SK-N-SH treated with all-trans-retinoic acid at 6 μM for 48 hours (cell line): ENCODE results near the gene ACCS.

Source experiments
- ATAC-seq: fragments of 200-7000 bp; cut with Tn5 transposase; 3 replicates; pipeline ENCODE4 v1.9.1; 2020; ENCODE audit warnings: mild to moderate bottlenecking, moderate library complexity
- ARNTL ChIP-seq: fragments of 450-650 bp; formaldehyde crosslinking; IDR thresholded peaks from 2 replicates; pipeline ENCODE4 v1.5.0; 2020; ENCODE audit warnings: low read depth, mild to moderate bottlenecking, moderate library complexity, borderline replicate concordance
- BACH2 ChIP-seq: fragments of 250-450 bp; sonication (Bioruptor Pico); IDR thresholded peaks from 2 replicates; pipeline ENCODE4 v1.9.0; 2021; ENCODE audit warnings: mild to moderate bottlenecking, borderline replicate concordance
- CREB5 ChIP-seq: fragments of 250-450 bp; sonication (Bioruptor Pico); IDR thresholded peaks from 2 replicates; pipeline ENCODE4 v1.5.1; 2020; ENCODE audit warnings: low read depth, mild to moderate bottlenecking, moderate library complexity
- CSDC2 ChIP-seq: fragments of 250-450 bp; sonication (Bioruptor Pico); IDR thresholded peaks from 2 replicates; pipeline ENCODE4 v1.5.0; 2020; ENCODE audit warnings: mild to moderate bottlenecking, moderate library complexity
- ESRRG ChIP-seq: fragments of 250-450 bp; sonication (Bioruptor Pico); IDR thresholded peaks from 2 replicates; pipeline ENCODE4 v1.6.1; 2021; ENCODE audit warnings: mild to moderate bottlenecking
- GLIS3 ChIP-seq: fragments of 250-450 bp; sonication (Bioruptor Pico); IDR thresholded peaks from 2 replicates; pipeline ENCODE4 v1.5.0; 2020; ENCODE audit warnings: mild to moderate bottlenecking, moderate library complexity
- ISL1 ChIP-seq: fragments of 250-450 bp; sonication (Bioruptor Pico); IDR thresholded peaks from 2 replicates; pipeline ENCODE4 v2.1.2; 2022; ENCODE audit warnings: mild to moderate bottlenecking, moderate library complexity
- OSR1 ChIP-seq: fragments of 250-450 bp; sonication (Bioruptor Pico); IDR thresholded peaks from 2 replicates; pipeline ENCODE4 v1.8.0; 2022; ENCODE audit warnings: moderate library complexity, mild to moderate bottlenecking, inconsistent platforms
- PATZ1 ChIP-seq: fragments of 250-450 bp; sonication (Bioruptor Pico); IDR thresholded peaks from 2 replicates; pipeline ENCODE4 v1.8.0; 2020; ENCODE audit warnings: mild to moderate bottlenecking, moderate library complexity, borderline replicate concordance
- POU6F1 ChIP-seq: fragments of 250-450 bp; sonication (Bioruptor Pico); IDR thresholded peaks from 2 replicates; pipeline ENCODE4 v1.8.0; 2021; ENCODE audit warnings: low read depth, mild to moderate bottlenecking, moderate library complexity, borderline replicate concordance
- PPARA ChIP-seq: fragments of 250-450 bp; sonication (Bioruptor Pico); IDR thresholded peaks from 2 replicates; pipeline ENCODE4 v1.5.0; 2020; ENCODE audit warnings: mild to moderate bottlenecking, borderline replicate concordance
- RARB ChIP-seq: fragments of 250-450 bp; sonication (Bioruptor Pico); IDR thresholded peaks from 2 replicates; pipeline ENCODE4 v1.8.0; 2021; ENCODE audit warnings: mild to moderate bottlenecking, moderate library complexity
- SNAI2 ChIP-seq: fragments of 250-450 bp; sonication (Bioruptor Pico); IDR thresholded peaks from 2 replicates; pipeline ENCODE4 v1.5.0; 2020; ENCODE audit warnings: mild to moderate bottlenecking, moderate library complexity
- TCF4 ChIP-seq: fragments of 250-450 bp; sonication (Bioruptor Pico); IDR thresholded peaks from 2 replicates; pipeline ENCODE4 v1.8.0; 2021; ENCODE audit warnings: mild to moderate bottlenecking, moderate library complexity, borderline replicate concordance
- TOX ChIP-seq: fragments of 250-450 bp; sonication (Bioruptor Pico); IDR thresholded peaks from 2 replicates; pipeline ENCODE4 v1.8.0; 2021; ENCODE audit warnings: mild to moderate bottlenecking, moderate library complexity, borderline replicate concordance
- TSHZ2 ChIP-seq: fragments of 250-450 bp; sonication (Bioruptor Pico); IDR thresholded peaks from 2 replicates; pipeline ENCODE4 v1.5.0; 2020; ENCODE audit warnings: mild to moderate bottlenecking, moderate library complexity
- ZC3H10 ChIP-seq: fragments of 250-450 bp; sonication (Bioruptor Pico); IDR thresholded peaks from 2 replicates; pipeline ENCODE4 v1.5.1; 2021; ENCODE audit warnings: mild to moderate bottlenecking, moderate library complexity
- ZFP3 ChIP-seq: fragments of 250-450 bp; sonication (Bioruptor Pico); IDR thresholded peaks from 2 replicates; pipeline ENCODE4 v1.5.0; 2020; ENCODE audit warnings: mild to moderate bottlenecking, moderate library complexity
- ZFP30 ChIP-seq: fragments of 450-650 bp; formaldehyde crosslinking; IDR thresholded peaks from 2 replicates; pipeline ENCODE4 v1.5.0; 2022; ENCODE audit warnings: mild to moderate bottlenecking, moderate library complexity
- ZNF70 ChIP-seq: fragments of 450-650 bp; formaldehyde crosslinking; IDR thresholded peaks from 2 replicates; pipeline ENCODE4 v1.5.0; 2020; ENCODE audit warnings: mild to moderate bottlenecking, moderate library complexity
- ZNF8 ChIP-seq: fragments of 450-650 bp; formaldehyde crosslinking; IDR thresholded peaks from 2 replicates; pipeline ENCODE4 v1.5.0; 2020; ENCODE audit warnings: mild to moderate bottlenecking, moderate library complexity

The ACCS gene

GRCh38 chr11:44120169-44120568, 54.1 kb downstream of the ACCS start:
- peak; percentile 65 for ATAC-seq
- no peak for TF ChIP-seq GLIS3 (CRISPR knock-in tag)
- TF ChIP-seq ARNTL = no peak
- TF ChIP-seq SNAI2 = no peak
- no peak for TF ChIP-seq TCF4 (CRISPR knock-in tag)
- TF ChIP-seq BACH2 (CRISPR knock-in tag) = no peak
- no peak for TF ChIP-seq PATZ1 (CRISPR knock-in tag)
- no peak for TF ChIP-seq ISL1 (CRISPR knock-in tag)
- TF ChIP-seq OSR1 (CRISPR knock-in tag) = no peak

- no peak for TF ChIP-seq ZFP3 (CRISPR knock-in tag)
- no peak for TF ChIP-seq ZNF8 (CRISPR knock-in tag)
- TF ChIP-seq ARNTL = no peak
- TF ChIP-seq ZFP30 (CRISPR knock-in tag) = no peak
- no peak for TF ChIP-seq CSDC2 (CRISPR knock-in tag)
- no peak for TF ChIP-seq PPARA (CRISPR knock-in tag)
- TF ChIP-seq ESRRG = no peak
- no peak for TF ChIP-seq TCF4 (CRISPR knock-in tag)
- no peak for TF ChIP-seq POU6F1
- TF ChIP-seq OSR1 (CRISPR knock-in tag) = no peak
- TF ChIP-seq ZC3H10 = no peak
- no peak for TF ChIP-seq ZNF70
- no peak for TF ChIP-seq PATZ1 (CRISPR knock-in tag)
- TF ChIP-seq RARB (CRISPR knock-in tag) = no peak
- TF ChIP-seq CREB5 = no peak
- TF ChIP-seq TSHZ2 (CRISPR knock-in tag) = no peak
- no peak for TF ChIP-seq GLIS3 (CRISPR knock-in tag)
- TF ChIP-seq SNAI2 = no peak
- TF ChIP-seq BACH2 (CRISPR knock-in tag) = no peak
- TF ChIP-seq, all 23 proteins: peak for 0
- ATAC-seq = no peak
These were observed 59.5 kb downstream of the ACCS start for GRCh38 chr11:44125598-44125997.

- no peak for ATAC-seq
- TF ChIP-seq ZFP3 (CRISPR knock-in tag) (no peak), GLIS3 (CRISPR knock-in tag) (no peak), RARB (CRISPR knock-in tag) (no peak), TCF4 (CRISPR knock-in tag) (no peak), ZNF70 (no peak), CSDC2 (CRISPR knock-in tag) (no peak), CREB5 (no peak), TOX (CRISPR knock-in tag) (no peak), BACH2 (CRISPR knock-in tag) (no peak), ZNF8 (CRISPR knock-in tag) (no peak), ARNTL (no peak), ESRRG (no peak), ISL1 (CRISPR knock-in tag) (no peak), POU6F1 (no peak), SNAI2 (no peak), ZC3H10 (no peak), TSHZ2 (CRISPR knock-in tag) (no peak)
These were observed 60.2 kb downstream of the ACCS start for GRCh38 chr11:44126304-44126703.
